ENCODE measurements around the gene MACF1.
"Not testable (repeated sequence)": the region's sequence is repeated elsewhere in the genome, so short reads cannot be mapped to it uniquely, and the experiment has no call there.

The MACF1 gene

DNA sequence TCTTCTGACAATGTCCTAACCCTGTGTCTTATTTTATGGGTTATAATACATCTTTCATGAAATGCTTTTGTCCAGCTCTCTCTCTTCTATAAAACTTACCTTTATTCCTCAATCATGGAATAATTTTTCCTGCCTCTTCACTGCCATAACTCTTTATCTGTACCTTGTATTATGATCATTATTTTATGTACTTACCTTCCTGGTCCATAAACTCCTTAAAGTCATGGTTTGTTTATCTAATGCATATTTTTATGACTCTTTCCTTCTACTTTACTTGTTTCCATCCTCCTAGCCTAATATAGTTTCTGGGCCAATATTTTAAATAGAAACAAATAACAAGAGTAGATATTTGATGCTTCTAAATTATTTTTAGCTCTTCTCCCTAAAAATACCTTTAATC is 221.1 kb downstream of the MACF1 start:
- ATAC-seq (ENCODE audit: low read depth) (no peak), DNase-seq (ENCODE audit: low spot score in 2 of 2) (no peak)
- H3K9me3 Mint-ChIP-seq, result no peaks in the 10 kb centered on the region
- H3K36me3 Mint-ChIP-seq, result peaks cover 37% of the 10 kb centered on the region
- no peak overlapping the region for H3K27ac Mint-ChIP-seq
- peaks cover 2% of the 10 kb centered on the region for H3K4me1 Mint-ChIP-seq
- H3K4me3 Mint-ChIP-seq, result no peak overlapping the region
- no peaks in the 10 kb centered on the region for H3K27me3 Mint-ChIP-seq

DNA sequence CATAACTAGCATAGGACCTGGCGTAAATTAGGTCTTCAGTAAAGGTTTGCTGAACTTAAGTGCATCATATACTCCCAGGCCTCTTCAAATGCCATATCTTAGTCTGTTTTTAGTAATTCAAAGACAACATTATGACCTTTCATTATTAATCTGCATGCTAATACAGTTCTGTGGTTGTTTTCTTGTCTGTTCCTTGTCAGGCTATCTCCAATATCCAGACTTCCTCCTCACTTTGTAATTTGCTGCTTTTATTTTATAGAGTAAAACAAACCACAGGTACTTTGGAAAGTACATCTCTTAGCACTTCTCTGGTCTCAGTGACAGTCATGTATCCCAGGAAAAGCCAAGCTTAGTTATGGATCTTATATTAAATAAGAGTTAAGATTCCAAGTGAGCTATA is 221.9 kb downstream of the MACF1 start:
- ATAC-seq (ENCODE audit: low read depth) (no peak), DNase-seq (ENCODE audit: low spot score in 2 of 2) (no peak)
- no peak overlapping the region for H3K27ac Mint-ChIP-seq
- peaks cover 38% of the 10 kb centered on the region for H3K36me3 Mint-ChIP-seq
- no peaks in the 10 kb centered on the region for H3K27me3 Mint-ChIP-seq
- no peaks in the 10 kb centered on the region for H3K9me3 Mint-ChIP-seq
- no peak overlapping the region for H3K4me3 Mint-ChIP-seq
- H3K4me1 Mint-ChIP-seq, result peaks cover 2% of the 10 kb centered on the region

DNA sequence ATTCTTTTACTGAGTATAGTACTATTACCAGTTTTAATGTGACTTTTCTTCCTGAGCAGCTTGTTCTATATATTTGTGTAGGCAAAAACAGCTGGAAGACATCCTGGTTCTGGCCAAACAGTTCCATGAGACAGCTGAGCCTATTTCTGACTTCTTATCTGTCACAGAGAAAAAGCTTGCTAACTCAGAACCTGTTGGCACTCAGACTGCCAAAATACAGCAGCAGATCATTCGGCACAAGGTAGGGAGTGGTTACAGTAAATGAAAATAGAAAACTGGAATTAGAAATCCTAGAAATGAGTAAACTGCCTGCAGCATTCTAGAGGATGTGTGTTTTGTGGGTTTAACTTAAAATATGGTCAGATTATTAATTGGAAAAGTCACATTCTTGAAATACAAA is 222.9 kb downstream of the MACF1 start:
- Mint-ChIP-seq H3K4me3 (no peak overlapping the region), H3K9me3 (no peaks in the 10 kb centered on the region), H3K27ac (no peak overlapping the region), H3K4me1 (no peaks in the 10 kb centered on the region), H3K27me3 (no peaks in the 10 kb centered on the region), H3K36me3 (peaks cover 38% of the 10 kb centered on the region)
- DNase-seq (ENCODE audit: low spot score in 2 of 2) (no peak), ATAC-seq (ENCODE audit: low read depth) (no peak)

DNA sequence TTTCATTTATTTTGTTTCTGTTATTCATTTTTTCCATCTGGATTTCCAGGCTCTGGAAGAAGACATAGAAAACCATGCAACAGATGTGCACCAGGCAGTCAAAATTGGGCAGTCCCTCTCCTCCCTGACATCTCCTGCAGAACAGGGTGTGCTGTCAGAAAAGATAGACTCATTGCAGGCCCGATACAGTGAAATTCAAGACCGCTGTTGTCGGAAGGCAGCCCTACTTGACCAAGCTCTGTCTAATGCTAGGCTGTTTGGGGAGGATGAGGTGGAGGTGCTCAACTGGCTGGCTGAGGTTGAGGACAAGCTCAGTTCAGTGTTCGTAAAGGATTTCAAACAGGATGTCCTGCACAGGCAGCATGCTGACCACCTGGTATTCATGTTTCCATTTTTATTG is 223.4 kb downstream of the MACF1 start:
- no peak for ATAC-seq (ENCODE audit: low read depth)
- no peaks in the 10 kb centered on the region for H3K27me3 Mint-ChIP-seq

DNA sequence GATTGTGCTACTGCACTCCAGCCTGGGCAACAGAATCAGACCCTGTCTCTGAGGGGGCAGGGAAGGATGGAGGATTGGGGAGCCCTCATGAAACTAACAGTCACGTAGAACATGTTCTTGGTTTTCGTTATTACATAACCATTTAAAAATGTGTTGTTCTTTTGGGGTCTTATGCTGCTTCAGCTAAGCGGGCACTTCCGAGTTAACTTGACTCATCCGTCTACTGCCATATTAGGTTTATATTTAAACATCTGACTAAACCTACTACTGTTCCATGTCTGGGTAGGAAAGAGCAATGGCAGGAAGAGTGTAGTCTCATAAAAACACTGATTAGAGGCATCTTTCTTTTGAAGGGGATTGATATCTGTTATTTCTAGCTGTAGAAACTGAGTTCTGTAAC is 227.4 kb downstream of the MACF1 start:
- peak overlapping the region; percentile 37 for H3K27ac Mint-ChIP-seq
- no peaks in the 10 kb centered on the region for H3K4me1 Mint-ChIP-seq
- no peaks in the 10 kb centered on the region for H3K9me3 Mint-ChIP-seq
- H3K36me3 Mint-ChIP-seq, result peaks cover 33% of the 10 kb centered on the region
- DNase-seq (ENCODE audit: low spot score in 2 of 2) (no peak), ATAC-seq (ENCODE audit: low read depth) (no peak)
- no peak overlapping the region for H3K4me3 Mint-ChIP-seq
- no peaks in the 10 kb centered on the region for H3K27me3 Mint-ChIP-seq

More for the DNA sequence above, 223.4 kb downstream of the MACF1 start:
- no peak overlapping the region for H3K27ac Mint-ChIP-seq
- H3K4me1 Mint-ChIP-seq, result no peaks in the 10 kb centered on the region
- H3K4me3 Mint-ChIP-seq, result no peak overlapping the region
- DNase-seq (ENCODE audit: low spot score in 2 of 2), result no peak
- H3K36me3 Mint-ChIP-seq, result peaks cover 36% of the 10 kb centered on the region
- no peaks in the 10 kb centered on the region for H3K9me3 Mint-ChIP-seq

DNA sequence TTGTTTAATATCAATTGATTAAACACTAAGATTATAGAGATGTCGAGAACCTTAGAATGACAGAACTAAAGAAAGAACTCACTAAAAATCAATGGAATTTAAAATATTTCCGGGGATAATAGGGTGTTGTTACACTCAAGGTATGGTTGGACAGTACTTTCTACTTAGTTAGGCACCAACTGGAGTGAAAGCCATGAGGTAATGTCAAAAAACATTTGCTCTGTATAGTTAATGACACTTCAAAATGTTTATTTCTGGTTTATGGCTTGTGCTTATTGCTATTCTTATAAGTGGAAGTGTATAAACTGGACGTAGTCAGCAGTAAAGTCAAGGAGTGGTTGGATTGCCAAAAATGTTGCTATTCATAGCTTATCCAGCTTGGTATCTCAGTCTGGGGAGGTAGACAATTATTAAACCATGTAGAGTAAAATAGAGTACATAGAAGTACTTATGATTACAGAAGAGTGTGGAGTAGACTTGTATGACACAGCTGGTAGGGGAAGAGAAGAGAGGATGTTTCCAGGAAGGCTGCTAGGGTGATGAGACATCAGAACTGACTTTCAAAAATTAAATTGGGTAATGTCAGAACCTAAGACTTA is 230.4 kb downstream of the MACF1 start:
- DNase-seq (ENCODE audit: low spot score in 2 of 2) (no peak), ATAC-seq (ENCODE audit: low read depth) (no peak)
- Mint-ChIP-seq H3K9me3 (no peaks in the 10 kb centered on the region), H3K4me1 (no peaks in the 10 kb centered on the region), H3K27me3 (no peaks in the 10 kb centered on the region), H3K4me3 (no peak overlapping the region), H3K27ac (no peak overlapping the region), H3K36me3 (peaks cover 32% of the 10 kb centered on the region)

DNA sequence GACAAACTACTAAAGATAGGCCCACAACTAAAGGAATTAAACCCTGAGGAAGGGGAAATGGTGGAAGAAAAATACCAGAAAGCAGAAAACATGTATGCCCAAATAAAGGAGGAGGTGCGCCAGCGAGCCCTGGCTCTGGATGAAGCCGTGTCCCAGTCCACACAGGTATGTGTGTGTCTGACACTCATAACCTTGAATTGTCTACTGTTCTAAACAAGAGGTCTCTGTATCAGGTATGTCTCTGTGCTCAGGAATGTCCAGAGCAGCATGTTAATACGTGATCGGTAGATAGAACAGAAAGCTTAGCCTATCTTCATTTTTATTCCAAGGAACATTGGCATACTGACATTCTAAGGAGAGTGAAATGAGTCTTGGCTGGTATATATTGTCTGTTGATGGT is 231.1 kb downstream of the MACF1 start:
- Mint-ChIP-seq H3K27ac (no peak overlapping the region), H3K9me3 (no peaks in the 10 kb centered on the region), H3K36me3 (peaks cover 32% of the 10 kb centered on the region), H3K4me1 (no peaks in the 10 kb centered on the region), H3K4me3 (no peak overlapping the region), H3K27me3 (no peaks in the 10 kb centered on the region)
- no peak for ATAC-seq (ENCODE audit: low read depth)
- DNase-seq (ENCODE audit: low spot score in 2 of 2), result no peak

DNA sequence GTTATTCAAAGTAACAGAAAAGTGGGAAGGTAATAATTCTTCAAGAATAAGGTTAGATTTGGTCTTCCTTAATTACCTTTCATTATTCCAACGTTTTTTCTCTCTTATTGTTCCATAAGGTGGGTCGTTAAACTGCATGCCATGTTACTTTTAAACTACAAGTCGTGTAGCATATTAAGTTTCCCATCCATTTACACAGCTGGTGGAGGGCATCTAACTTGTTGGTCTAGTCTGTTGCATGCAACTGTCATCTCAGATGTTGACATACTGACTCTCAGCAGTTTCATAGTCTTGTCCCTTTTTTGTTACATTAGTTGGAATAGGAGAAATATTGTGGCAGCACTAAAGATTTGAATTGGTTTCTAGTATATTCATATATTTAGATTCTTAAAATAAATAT is 232.3 kb downstream of the MACF1 start:
- no peak overlapping the region for H3K4me3 Mint-ChIP-seq
- DNase-seq (ENCODE audit: low spot score in 2 of 2), result no peak
- no peak overlapping the region for H3K27ac Mint-ChIP-seq
- H3K27me3 Mint-ChIP-seq, result no peaks in the 10 kb centered on the region
- no peaks in the 10 kb centered on the region for H3K9me3 Mint-ChIP-seq
- H3K36me3 Mint-ChIP-seq, result peaks cover 35% of the 10 kb centered on the region
- no peak for ATAC-seq (ENCODE audit: low read depth)
- no peaks in the 10 kb centered on the region for H3K4me1 Mint-ChIP-seq

DNA sequence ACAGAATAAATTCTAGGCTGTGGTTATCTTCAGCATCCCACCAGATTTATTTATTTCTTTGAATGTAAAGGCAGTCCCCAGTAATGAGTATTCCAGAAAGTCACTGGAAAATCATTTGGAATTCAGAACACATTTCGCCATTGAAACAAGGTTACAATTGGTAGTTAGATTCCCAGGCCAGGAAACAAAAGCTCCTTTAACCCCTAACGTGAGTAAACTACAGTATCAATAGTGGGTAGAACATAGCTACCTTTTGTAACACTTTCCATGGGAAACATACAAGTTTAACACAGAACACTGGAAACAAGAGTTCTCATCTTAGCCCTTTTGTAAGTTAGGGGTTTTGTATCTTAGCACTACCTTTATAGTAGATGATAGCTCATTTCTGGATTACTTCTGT is 233.5 kb downstream of the MACF1 start:
- H3K4me3 Mint-ChIP-seq, result no peak overlapping the region
- ATAC-seq (ENCODE audit: low read depth), result no peak
- no peaks in the 10 kb centered on the region for H3K27me3 Mint-ChIP-seq
- H3K27ac Mint-ChIP-seq, result no peak overlapping the region
- no peaks in the 10 kb centered on the region for H3K4me1 Mint-ChIP-seq
- no peaks in the 10 kb centered on the region for H3K9me3 Mint-ChIP-seq
- peaks cover 39% of the 10 kb centered on the region for H3K36me3 Mint-ChIP-seq
- DNase-seq (ENCODE audit: low spot score in 2 of 2), result no peak

DNA sequence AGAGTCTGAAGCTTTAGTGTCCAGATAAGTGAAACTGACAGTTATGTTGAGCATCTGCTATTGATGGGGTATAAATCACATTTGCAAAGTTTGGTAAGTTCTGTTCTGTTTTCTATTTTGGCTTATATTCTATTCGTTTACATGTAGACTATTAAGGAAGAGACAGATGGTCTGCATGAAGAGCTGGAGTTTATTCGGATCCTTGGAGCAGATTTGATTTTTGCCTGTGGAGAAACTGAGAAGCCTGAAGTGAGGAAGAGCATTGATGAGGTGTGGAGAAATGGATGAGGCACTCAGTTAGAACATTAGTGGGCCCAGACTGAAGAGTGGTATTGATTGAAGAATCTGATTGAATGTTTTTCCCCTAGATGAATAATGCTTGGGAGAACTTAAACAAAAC is 236.4 kb downstream of the MACF1 start:
- no peak for ATAC-seq (ENCODE audit: low read depth)
- H3K4me1 Mint-ChIP-seq, result no peaks in the 10 kb centered on the region
- no peaks in the 10 kb centered on the region for H3K27me3 Mint-ChIP-seq
- no peak overlapping the region for H3K4me3 Mint-ChIP-seq
- H3K36me3 Mint-ChIP-seq, result peaks cover 46% of the 10 kb centered on the region
- H3K9me3 Mint-ChIP-seq, result no peaks in the 10 kb centered on the region
- no peak for DNase-seq (ENCODE audit: low spot score in 2 of 2)
- no peak overlapping the region for H3K27ac Mint-ChIP-seq

DNA sequence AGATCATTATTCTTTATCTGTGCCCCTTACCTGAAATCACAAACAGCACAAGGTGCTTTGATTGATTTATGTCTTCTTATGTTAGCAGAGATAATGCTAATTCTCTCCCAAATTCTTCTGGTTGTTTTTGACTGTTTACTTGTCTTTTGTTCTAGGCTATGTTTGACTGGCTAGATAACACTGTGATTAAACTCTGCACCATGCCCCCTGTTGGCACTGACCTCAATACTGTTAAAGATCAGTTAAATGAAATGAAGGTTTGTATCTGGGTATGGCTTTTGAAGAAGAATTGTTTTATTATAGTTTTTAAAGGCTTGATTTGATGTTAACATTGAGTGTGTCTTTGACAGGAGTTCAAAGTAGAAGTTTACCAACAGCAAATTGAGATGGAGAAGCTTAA is 237.3 kb downstream of the MACF1 start:
- Mint-ChIP-seq H3K4me3 (no peak overlapping the region), H3K4me1 (no peaks in the 10 kb centered on the region), H3K9me3 (no peaks in the 10 kb centered on the region), H3K27ac (no peak overlapping the region), H3K27me3 (no peaks in the 10 kb centered on the region), H3K36me3 (peaks cover 39% of the 10 kb centered on the region)
- no peak for ATAC-seq (ENCODE audit: low read depth)
- DNase-seq (ENCODE audit: low spot score in 2 of 2), result no peak

DNA sequence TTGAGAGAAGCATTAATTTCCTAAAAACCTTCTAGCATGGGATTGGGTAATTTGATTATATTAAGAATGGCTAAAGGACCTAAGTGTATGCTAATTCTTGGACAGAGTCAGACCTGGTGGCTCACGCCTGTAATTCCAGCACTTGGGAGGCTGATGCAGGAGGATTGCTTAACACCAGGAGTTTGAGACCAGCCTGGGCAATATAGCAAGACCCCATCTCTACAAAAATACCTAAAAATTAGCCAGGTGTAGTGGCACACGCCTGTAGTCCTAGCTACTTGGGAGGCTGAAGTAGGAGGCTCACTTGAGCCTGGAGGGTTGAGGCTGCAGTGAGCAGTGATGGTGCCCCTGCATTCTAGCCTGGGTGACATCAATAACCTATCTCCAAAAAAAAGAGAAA is 241.1 kb downstream of the MACF1 start:
- H3K4me1 Mint-ChIP-seq, result no peaks in the 10 kb centered on the region
- ATAC-seq (ENCODE audit: low read depth) (no peak), DNase-seq (ENCODE audit: low spot score in 2 of 2) (no peak)
- no peak overlapping the region for H3K27ac Mint-ChIP-seq
- no peaks in the 10 kb centered on the region for H3K27me3 Mint-ChIP-seq
- peaks cover 47% of the 10 kb centered on the region for H3K36me3 Mint-ChIP-seq
- H3K9me3 Mint-ChIP-seq, result no peaks in the 10 kb centered on the region
- no peak overlapping the region for H3K4me3 Mint-ChIP-seq

DNA sequence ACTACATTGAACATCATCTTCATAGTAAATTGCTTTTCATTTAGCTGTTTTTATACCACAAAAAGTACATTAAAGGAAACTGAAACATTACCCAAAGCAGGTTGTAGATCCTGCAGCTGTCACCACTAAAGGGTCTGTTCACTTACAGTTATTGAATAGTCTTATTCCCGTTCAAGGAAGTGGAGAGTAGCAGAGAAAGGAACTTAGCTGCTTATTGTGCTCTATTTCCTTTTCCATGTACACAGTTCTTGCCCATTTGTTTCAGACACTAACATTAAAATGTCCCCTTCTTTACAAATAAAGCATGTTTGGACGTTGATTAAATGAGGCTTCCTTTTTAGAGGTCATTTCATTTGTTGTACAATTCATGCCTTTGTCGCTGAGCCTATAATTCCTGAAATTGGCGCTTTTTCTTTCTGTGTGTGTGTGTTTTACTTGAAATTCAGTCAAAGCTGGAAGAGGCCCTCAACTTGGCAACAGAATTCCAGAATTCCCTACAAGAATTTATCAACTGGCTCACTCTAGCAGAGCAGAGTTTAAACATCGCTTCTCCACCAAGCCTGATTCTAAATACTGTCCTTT is 242.6 kb downstream of the MACF1 start:
- Mint-ChIP-seq H3K9me3 (no peaks in the 10 kb centered on the region), H3K27me3 (no peaks in the 10 kb centered on the region), H3K4me3 (no peak overlapping the region), H3K27ac (no peak overlapping the region), H3K36me3 (peaks cover 51% of the 10 kb centered on the region), H3K4me1 (no peaks in the 10 kb centered on the region)
- ATAC-seq (ENCODE audit: low read depth) (no peak), DNase-seq (ENCODE audit: low spot score in 2 of 2) (no peak)

DNA sequence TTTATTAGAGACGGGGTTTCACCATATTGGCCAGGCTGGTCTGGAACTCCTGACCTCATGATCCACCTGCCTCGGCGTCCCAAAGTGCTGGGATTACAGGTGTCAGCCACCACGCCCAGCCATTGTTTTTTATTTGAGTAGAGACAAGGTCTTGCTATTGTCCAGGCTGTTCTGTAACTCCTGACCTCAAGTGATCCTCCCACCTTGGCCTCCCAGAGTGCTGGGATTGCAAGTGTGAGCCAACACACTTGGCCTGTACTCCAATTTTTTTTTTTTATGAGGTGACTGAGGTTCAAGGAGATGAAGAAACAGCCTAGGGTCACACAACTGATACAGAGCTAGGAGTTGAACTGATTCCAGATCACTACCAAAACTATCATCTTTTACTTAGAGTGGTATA is 245.5 kb downstream of the MACF1 start:
- peaks cover 38% of the 10 kb centered on the region for H3K36me3 Mint-ChIP-seq

DNA sequence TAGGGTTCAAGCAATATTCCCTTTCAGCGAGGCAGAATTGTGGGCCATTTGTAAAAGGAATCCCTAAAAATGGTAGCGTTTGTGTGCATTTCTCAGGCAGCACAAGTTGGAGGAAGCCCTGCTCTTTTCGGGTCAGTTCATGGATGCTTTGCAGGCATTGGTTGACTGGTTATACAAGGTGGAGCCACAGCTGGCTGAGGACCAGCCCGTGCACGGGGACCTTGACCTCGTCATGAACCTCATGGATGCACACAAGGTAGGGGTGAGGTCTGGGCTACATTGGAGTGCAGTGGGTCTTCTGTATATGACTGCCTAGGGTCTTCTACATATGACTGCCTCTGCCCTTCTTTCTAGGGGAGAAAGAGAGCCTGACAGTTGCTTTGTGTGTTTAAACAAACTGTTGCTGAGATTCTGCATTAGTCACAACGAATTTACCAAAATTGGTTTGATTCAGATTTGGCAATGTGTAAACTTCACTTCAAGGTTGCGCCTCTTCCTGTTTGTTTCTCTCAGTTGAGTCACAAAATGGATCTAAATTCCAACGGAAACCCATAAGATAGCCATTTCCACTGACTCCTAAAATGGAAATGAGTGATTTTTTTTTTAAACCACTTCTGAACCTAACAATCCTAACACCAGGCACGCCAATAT is 246.6 kb downstream of the MACF1 start:
- Mint-ChIP-seq H3K36me3 (peaks cover 40% of the 10 kb centered on the region), H3K27ac (no peak overlapping the region), H3K4me1 (no peaks in the 10 kb centered on the region), H3K9me3 (no peaks in the 10 kb centered on the region), H3K27me3 (no peaks in the 10 kb centered on the region), H3K4me3 (no peak overlapping the region)
- DNase-seq (ENCODE audit: low spot score in 2 of 2) (no peak), ATAC-seq (ENCODE audit: low read depth) (no peak)

More for the DNA sequence above, 245.5 kb downstream of the MACF1 start:
- not testable (repeated sequence) for DNase-seq (ENCODE audit: low spot score in 2 of 2); H3K4me3 Mint-ChIP-seq; H3K27me3 Mint-ChIP-seq; H3K27ac Mint-ChIP-seq; H3K9me3 Mint-ChIP-seq; H3K4me1 Mint-ChIP-seq; ATAC-seq (ENCODE audit: low read depth)

All from memory B cell (primary cell).